PFSK-1 (cell line): ENCODE data around the gene STARD7.

Experiments used
- FOXP2 ChIP-seq: optimal IDR thresholded peaks from 2 replicates; pipeline ENCODE3; 2011; ENCODE audit warnings: borderline replicate concordance, control low read depth, inconsistent platforms; ENCODE audit not compliant: insufficient read depth; ENCODE audit errors: extremely low read length, extremely low read depth
- POLR2AphosphoS5 ChIP-seq: IDR thresholded peaks from 2 replicates; pipeline ENCODE4 v1.6.1; 2012; ENCODE audit warnings: low read depth, mild to moderate bottlenecking, control low read depth, low read length, moderate library complexity
- SIN3A ChIP-seq: IDR thresholded peaks from 2 replicates; pipeline ENCODE4 v1.6.1; 2012; ENCODE audit warnings: mild to moderate bottlenecking, low read length, moderate library complexity, borderline replicate concordance; ENCODE audit not compliant: insufficient read depth
- TAF1 ChIP-seq: IDR thresholded peaks from 2 replicates; pipeline ENCODE4 v1.6.1; 2012; ENCODE audit warnings: low read length, control low read depth, borderline replicate concordance; ENCODE audit not compliant: insufficient read depth
- TF ChIP-seq, protein P1 (sequence below), 2 experiments: IDR thresholded peaks; 2 replicates each; pipeline versions ENCODE4 v1.6.1 to v1.8.0; 2011 to 2012; ENCODE audit warnings: low read depth in 2 of 2, low read length in 2 of 2, control low read depth in 1 of 2, inconsistent platforms in 1 of 2, mild to moderate bottlenecking in 1 of 2, moderate library complexity in 1 of 2; ENCODE audit not compliant: insufficient read depth in 1 of 2

The STARD7 gene

DNA sequence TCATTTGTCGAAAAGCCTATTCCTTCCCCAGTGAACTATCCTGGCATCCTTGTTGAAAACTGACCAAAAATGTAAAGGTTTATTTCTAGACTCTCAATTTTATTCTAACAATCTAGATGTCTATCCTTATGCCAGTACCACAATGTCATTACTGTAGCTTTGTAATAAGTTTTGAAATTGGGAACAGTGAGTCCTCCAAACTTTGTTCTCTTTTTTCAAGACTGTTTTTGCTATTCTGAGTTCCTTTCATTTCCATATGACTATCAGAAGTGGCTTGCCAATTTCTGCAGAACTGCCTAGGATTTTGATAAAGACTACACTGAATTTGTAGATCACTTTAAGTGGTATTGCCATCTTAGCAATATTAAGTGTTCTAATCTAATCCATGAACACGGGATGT lies 9.7 kb downstream of the STARD7 start:
- TF ChIP-seq, protein P1, sequence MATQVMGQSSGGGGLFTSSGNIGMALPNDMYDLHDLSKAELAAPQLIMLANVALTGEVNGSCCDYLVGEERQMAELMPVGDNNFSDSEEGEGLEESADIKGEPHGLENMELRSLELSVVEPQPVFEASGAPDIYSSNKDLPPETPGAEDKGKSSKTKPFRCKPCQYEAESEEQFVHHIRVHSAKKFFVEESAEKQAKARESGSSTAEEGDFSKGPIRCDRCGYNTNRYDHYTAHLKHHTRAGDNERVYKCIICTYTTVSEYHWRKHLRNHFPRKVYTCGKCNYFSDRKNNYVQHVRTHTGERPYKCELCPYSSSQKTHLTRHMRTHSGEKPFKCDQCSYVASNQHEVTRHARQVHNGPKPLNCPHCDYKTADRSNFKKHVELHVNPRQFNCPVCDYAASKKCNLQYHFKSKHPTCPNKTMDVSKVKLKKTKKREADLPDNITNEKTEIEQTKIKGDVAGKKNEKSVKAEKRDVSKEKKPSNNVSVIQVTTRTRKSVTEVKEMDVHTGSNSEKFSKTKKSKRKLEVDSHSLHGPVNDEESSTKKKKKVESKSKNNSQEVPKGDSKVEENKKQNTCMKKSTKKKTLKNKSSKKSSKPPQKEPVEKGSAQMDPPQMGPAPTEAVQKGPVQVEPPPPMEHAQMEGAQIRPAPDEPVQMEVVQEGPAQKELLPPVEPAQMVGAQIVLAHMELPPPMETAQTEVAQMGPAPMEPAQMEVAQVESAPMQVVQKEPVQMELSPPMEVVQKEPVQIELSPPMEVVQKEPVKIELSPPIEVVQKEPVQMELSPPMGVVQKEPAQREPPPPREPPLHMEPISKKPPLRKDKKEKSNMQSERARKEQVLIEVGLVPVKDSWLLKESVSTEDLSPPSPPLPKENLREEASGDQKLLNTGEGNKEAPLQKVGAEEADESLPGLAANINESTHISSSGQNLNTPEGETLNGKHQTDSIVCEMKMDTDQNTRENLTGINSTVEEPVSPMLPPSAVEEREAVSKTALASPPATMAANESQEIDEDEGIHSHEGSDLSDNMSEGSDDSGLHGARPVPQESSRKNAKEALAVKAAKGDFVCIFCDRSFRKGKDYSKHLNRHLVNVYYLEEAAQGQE (IDR thresholded peaks at IDR 0.05; ENCODE audit: insufficient read depth in 1 of 2, low read depth in 2 of 2, low read length in 2 of 2), result no peak
- no peak for TF ChIP-seq TAF1
- TF ChIP-seq SIN3A, result no peak
- no peak for TF ChIP-seq FOXP2
- no peak for TF ChIP-seq POLR2AphosphoS5

- TF ChIP-seq SIN3A (no peak), POLR2AphosphoS5 (no peak), FOXP2 (no peak), TAF1 (no peak)
- TF ChIP-seq, protein P1 (IDR thresholded peaks at IDR 0.05; ENCODE audit: insufficient read depth in 1 of 2, low read depth in 2 of 2, low read length in 2 of 2), result no peak
Observed at GRCh38 chr2:96197546-96198255, 10.9 kb downstream of the STARD7 start.

GRCh38 chr2:96195410-96196066 lies 13.1 kb downstream of the STARD7 start:
- TF ChIP-seq SIN3A (no peak), TAF1 (no peak), FOXP2 (no peak), POLR2AphosphoS5 (no peak)
- TF ChIP-seq, protein P1 (IDR thresholded peaks at IDR 0.05; ENCODE audit: insufficient read depth in 1 of 2, low read depth in 2 of 2, low read length in 2 of 2), result no peak

DNA sequence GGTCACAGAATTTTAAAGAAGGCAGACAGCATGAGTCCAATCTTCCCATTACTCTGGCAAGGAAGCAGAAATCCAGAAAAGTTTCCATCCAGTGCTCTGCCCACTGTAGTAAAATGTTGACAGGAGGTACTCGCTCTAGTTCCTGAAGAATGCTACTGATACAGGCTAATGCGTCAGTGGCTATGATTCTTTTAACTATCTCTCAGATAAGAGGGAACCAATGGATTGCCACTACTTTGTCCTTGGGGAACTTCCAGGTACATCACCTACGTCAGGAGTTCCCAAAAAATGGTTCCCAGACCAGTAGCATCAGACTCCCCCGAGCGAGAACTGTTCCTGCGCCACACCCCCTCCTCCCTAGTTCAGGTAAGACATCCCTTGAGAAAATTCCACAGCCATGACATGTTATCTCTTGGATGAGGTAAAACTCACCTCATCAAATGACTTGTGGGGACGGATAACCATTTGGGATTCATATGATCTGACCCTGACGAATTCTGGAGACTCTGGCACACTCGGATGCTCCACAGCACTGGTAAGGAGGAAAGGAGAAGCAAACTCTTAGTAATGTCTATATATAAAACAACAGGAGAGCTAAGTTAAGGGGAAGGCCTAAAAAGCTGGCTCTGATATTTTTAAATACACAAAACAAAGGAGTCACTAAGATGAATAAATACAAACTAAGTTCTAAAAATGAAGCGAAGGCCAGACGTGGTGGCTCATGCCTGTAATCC lies 16.5 kb downstream of the STARD7 start:
- TF ChIP-seq FOXP2 (no peak), SIN3A (no peak), TAF1 (no peak), POLR2AphosphoS5 (no peak)
- TF ChIP-seq, protein P1 (IDR thresholded peaks at IDR 0.05; ENCODE audit: insufficient read depth in 1 of 2, low read depth in 2 of 2, low read length in 2 of 2), result no peak
